Tibial nerve (tissue), 4 donors: ENCODE results near the gene PDE1C.

Experiments
- EP300 ChIP-seq, 2 donors: sonication (generic); formaldehyde crosslinking; IDR thresholded peaks; one replicate each; pipeline ENCODE4 v1.6.1; 2017; ENCODE audit warnings: antibody characterized with exemption in 2 of 2, mild to moderate bottlenecking in 1 of 2
- POLR2A ChIP-seq, 2 donors: fragments of 450-650 bp; IDR thresholded peaks; one replicate each; pipeline ENCODE4 v1.6.1; 2017; ENCODE audit warnings: antibody characterized with exemption in 2 of 2, mild to moderate bottlenecking in 2 of 2, moderate library complexity in 2 of 2
- TF ChIP-seq, protein P1 (sequence below), 5 experiments: fragments of 200-600 bp in 3 of 5; fragments of 450-650 bp in 2 of 5; sonication (generic) in 3 of 5; IDR thresholded peaks; one replicate each; pipeline ENCODE4 v1.5.1; 2016 to 2019; ENCODE audit warnings: antibody characterized with exemption in 5 of 5, mild to moderate bottlenecking in 3 of 5, moderate library complexity in 2 of 5

DNA sequence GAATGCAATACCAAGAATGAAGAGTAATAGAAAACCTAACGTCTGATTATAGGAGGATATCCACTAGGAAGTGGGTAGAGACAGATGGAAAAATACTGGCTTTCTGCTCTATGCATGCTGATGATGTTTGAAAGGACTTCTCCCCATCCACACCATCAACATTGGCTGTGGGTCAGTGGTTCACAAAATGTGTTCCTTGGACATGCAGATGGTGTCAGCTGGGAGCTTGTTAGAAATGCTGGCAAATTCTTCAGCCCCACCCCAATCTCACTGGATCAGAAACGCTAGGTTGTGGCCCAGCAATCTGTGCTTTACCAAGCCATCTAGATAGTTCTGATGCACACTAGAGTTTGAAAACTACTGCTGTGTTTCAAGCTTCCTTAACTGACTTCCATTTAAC, 219.1 kb downstream of the PDE1C start:
- TF ChIP-seq, protein P1, sequence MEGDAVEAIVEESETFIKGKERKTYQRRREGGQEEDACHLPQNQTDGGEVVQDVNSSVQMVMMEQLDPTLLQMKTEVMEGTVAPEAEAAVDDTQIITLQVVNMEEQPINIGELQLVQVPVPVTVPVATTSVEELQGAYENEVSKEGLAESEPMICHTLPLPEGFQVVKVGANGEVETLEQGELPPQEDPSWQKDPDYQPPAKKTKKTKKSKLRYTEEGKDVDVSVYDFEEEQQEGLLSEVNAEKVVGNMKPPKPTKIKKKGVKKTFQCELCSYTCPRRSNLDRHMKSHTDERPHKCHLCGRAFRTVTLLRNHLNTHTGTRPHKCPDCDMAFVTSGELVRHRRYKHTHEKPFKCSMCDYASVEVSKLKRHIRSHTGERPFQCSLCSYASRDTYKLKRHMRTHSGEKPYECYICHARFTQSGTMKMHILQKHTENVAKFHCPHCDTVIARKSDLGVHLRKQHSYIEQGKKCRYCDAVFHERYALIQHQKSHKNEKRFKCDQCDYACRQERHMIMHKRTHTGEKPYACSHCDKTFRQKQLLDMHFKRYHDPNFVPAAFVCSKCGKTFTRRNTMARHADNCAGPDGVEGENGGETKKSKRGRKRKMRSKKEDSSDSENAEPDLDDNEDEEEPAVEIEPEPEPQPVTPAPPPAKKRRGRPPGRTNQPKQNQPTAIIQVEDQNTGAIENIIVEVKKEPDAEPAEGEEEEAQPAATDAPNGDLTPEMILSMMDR (IDR thresholded peaks at IDR 0.05), result no peak
- TF ChIP-seq POLR2A (IDR thresholded peaks at IDR 0.05) (no peak), EP300 (IDR thresholded peaks at IDR 0.05) (no peak)
